H1 (cell line): ENCODE measurements around the gene CDH18.

Source experiments
- CEBPB ChIP-seq: IDR thresholded peaks from 2 replicates; pipeline ENCODE4 v1.6.1; 2012; ENCODE audit warnings: low read depth, low read length
- CREB1 ChIP-seq: IDR thresholded peaks from 2 replicates; pipeline ENCODE4 v1.6.1; 2012; ENCODE audit warnings: inconsistent platforms
- CTCF ChIP-seq, 3 experiments: IDR thresholded peaks; 1 replicate in 2 of 3; 2 replicates in 1 of 3; pipeline versions ENCODE4 v1.5.1 to v1.6.1; 2011; ENCODE audit warnings: low read length in 3 of 3, mild to moderate bottlenecking in 3 of 3, inconsistent platforms in 2 of 3, low read depth in 1 of 3, moderate library complexity in 1 of 3; ENCODE audit not compliant: insufficient read depth in 1 of 3; ENCODE audit errors: control extremely low read depth in 1 of 3
- EP300 ChIP-seq, 2 experiments: IDR thresholded peaks; 1 replicate in 1 of 2; 2 replicates in 1 of 2; pipeline ENCODE4 v1.6.1; 2011 to 2012; ENCODE audit warnings: low read depth in 2 of 2, low read length in 2 of 2, mild to moderate bottlenecking in 2 of 2, borderline replicate concordance in 1 of 2, inconsistent platforms in 1 of 2, moderate library complexity in 1 of 2
- NRF1 ChIP-seq: IDR thresholded peaks from 2 replicates; pipeline ENCODE4 v1.6.1; 2011; ENCODE audit warnings: mild to moderate bottlenecking, low read depth, low read length, improper control_type of control experiment
- POLR2A ChIP-seq, 2 experiments: IDR thresholded peaks; 1 replicate in 1 of 2; 2 replicates in 1 of 2; pipeline ENCODE4 v1.6.1; 2011; ENCODE audit warnings: low read depth in 2 of 2, low read length in 2 of 2, mild to moderate bottlenecking in 2 of 2; ENCODE audit errors: control extremely low read depth in 1 of 2
- RBBP5 ChIP-seq: IDR thresholded peaks from 2 replicates; pipeline ENCODE4 v1.7.1; 2012; ENCODE audit warnings: low read depth, mild to moderate bottlenecking, inconsistent platforms, low read length, moderate library complexity, borderline replicate concordance
- SIN3A ChIP-seq, 2 experiments: IDR thresholded peaks in 1 of 2; conservative IDR thresholded peaks in 1 of 2; 2 replicates each; pipeline ENCODE4 v1.6.1; 2011 to 2012; ENCODE audit warnings: low read length in 2 of 2, improper control_type of control experiment in 1 of 2, low read depth in 1 of 2, mild to moderate bottlenecking in 1 of 2
- TEAD4 ChIP-seq: IDR thresholded peaks from 2 replicates; pipeline ENCODE4 v1.6.1; 2012; ENCODE audit warnings: low read depth, low read length, inconsistent platforms, mixed read lengths
- TF ChIP-seq, protein P1 (sequence below): IDR thresholded peaks from 2 replicates; pipeline ENCODE4 v1.6.1; 2012; ENCODE audit warnings: inconsistent platforms
- TF ChIP-seq, protein P2 (sequence below): IDR thresholded peaks from 2 replicates; pipeline ENCODE4 v1.6.1; 2012; ENCODE audit warnings: inconsistent platforms

DNA sequence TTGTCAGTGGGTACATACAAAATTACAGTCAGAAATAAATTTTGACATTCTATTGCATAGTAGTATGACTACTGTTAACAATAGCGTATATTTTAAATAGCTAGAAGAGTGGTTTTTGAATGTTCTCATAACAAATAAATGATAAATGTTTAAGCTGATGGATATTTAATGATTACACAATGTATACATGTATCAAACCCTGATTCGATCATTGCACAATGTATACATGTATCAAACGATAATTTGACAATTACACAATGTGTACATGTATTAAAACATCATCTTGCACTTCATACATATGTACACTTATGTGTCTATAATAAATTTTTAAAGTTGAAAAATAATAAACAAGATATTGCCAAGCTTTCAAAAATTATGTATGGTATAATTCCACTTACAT lies 87.7 kb downstream of the CDH18 start:
- TF ChIP-seq NRF1 (no peak), CEBPB (no peak), EP300 (IDR thresholded peaks at IDR 0.05; ENCODE audit: borderline replicate concordance in 1 of 2, low read depth in 2 of 2, low read length in 2 of 2) (no peak), CTCF (IDR thresholded peaks at IDR 0.05; ENCODE audit: control extremely low read depth in 1 of 3, insufficient read depth in 1 of 3, low read depth in 1 of 3, low read length in 3 of 3) (no peak), RBBP5 (no peak), SIN3A (conservative IDR thresholded peaks at IDR 0.05 in 1 of 2, IDR thresholded peaks at IDR 0.05 in 1 of 2; ENCODE audit: low read depth in 1 of 2, low read length in 2 of 2) (no peak), CREB1 (no peak), TEAD4 (no peak), POLR2A (IDR thresholded peaks at IDR 0.05; ENCODE audit: control extremely low read depth in 1 of 2, low read depth in 2 of 2, low read length in 2 of 2) (no peak)
- TF ChIP-seq, protein P1, sequence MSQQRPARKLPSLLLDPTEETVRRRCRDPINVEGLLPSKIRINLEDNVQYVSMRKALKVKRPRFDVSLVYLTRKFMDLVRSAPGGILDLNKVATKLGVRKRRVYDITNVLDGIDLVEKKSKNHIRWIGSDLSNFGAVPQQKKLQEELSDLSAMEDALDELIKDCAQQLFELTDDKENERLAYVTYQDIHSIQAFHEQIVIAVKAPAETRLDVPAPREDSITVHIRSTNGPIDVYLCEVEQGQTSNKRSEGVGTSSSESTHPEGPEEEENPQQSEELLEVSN = no peak
- TF ChIP-seq, protein P2, sequence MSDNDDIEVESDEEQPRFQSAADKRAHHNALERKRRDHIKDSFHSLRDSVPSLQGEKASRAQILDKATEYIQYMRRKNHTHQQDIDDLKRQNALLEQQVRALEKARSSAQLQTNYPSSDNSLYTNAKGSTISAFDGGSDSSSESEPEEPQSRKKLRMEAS = no peak
